GM12878 (cell line): ENCODE results near the gene ZNF181. TPM values are rescaled to one million over a fixed set of nuclear protein-coding genes. Genes with fewer than 3 reads are reported as not detected.

Experiments used
- CBX5 ChIP-seq: sonication (generic); IDR thresholded peaks from 2 replicates; pipeline ENCODE4 v1.6.1; 2016; ENCODE audit warnings: low read depth, moderate library complexity, mild to moderate bottlenecking, inconsistent platforms
- CHD1 ChIP-seq: IDR thresholded peaks from 2 replicates; pipeline ENCODE4 v1.6.1; 2012; ENCODE audit warnings: low read depth, low read length, improper control_type of control experiment
- CHD2 ChIP-seq: IDR thresholded peaks from 2 replicates; pipeline ENCODE4 v1.6.1; 2011; ENCODE audit warnings: low read depth, low read length, improper control_type of control experiment, borderline replicate concordance
- CREB1 ChIP-seq: IDR thresholded peaks from 2 replicates; pipeline ENCODE4 v1.6.1; 2012; ENCODE audit warnings: low read depth, mild to moderate bottlenecking, inconsistent platforms
- CREM ChIP-seq: IDR thresholded peaks from 2 replicates; pipeline ENCODE4 v1.6.1; 2014; ENCODE audit warnings: antibody characterized with exemption, low read depth
- GATAD2B ChIP-seq: fragments of 450-650 bp; conservative IDR thresholded peaks from 2 replicates; pipeline ENCODE4 v1.6.1; 2017; ENCODE audit warnings: low read depth, mild to moderate bottlenecking, moderate library complexity
- JUND ChIP-seq: IDR thresholded peaks from 2 replicates; pipeline ENCODE4 v1.6.1; 2012; ENCODE audit warnings: low read depth, mild to moderate bottlenecking, low read length, improper control_type of control experiment, moderate library complexity
- NBN ChIP-seq: fragments of 450-650 bp; IDR thresholded peaks from 2 replicates; pipeline ENCODE4 v1.6.1; 2016
- PML ChIP-seq: IDR thresholded peaks from 2 replicates; pipeline ENCODE4 v1.6.1; 2012; ENCODE audit warnings: low read length, inconsistent platforms
- SMC3 ChIP-seq: IDR thresholded peaks from 2 replicates; pipeline ENCODE4 v1.6.1; 2011; ENCODE audit warnings: low read length, improper control_type of control experiment, borderline replicate concordance
- SREBF2 ChIP-seq: IDR thresholded peaks from 2 replicates; pipeline ENCODE4 v1.6.1; 2012; ENCODE audit warnings: mild to moderate bottlenecking, low read length
- ZNF592 ChIP-seq: fragments of 450-650 bp; IDR thresholded peaks from 2 replicates; pipeline ENCODE4 v1.6.1; 2017; ENCODE audit warnings: mild to moderate bottlenecking, moderate library complexity
- polyA plus RNA-seq, 11 experiments: library from polyadenylated mRNA; depleted of rRNA in 4 of 11; unstranded in 6 of 11; stranded (reverse) in 5 of 11; fragments of >200 nt; fragmentation: Nextera tagmentation in 4 of 11; fragmentation: Illumina TruSeq in 1 of 11; extraction: Ambion mirVana in 4 of 11; extraction: Trizol in 1 of 11; gene quantifications; 1 replicate in 1 of 11; 2 replicates in 10 of 11; pipeline versions ENCODE4 v1.2.1 to v1.2.3, GENCODE V29; 2011 to 2016; ENCODE audit warnings: inconsistent platforms in 2 of 11, missing spikeins in 2 of 11, low read depth in 1 of 11
- total RNA-seq, 4 experiments: library from RNA; depleted of rRNA in 3 of 4; stranded (reverse); fragments of >200 nt in 3 of 4; fragmentation: Illumina TruSeq in 1 of 4; extraction: Trizol in 1 of 4; gene quantifications; 2 replicates each; pipeline versions ENCODE4 v1.2.1 to v1.2.3, GENCODE V29; 2013 to 2021
- TF ChIP-seq, protein P1 (sequence below): fragments of 450-650 bp; IDR thresholded peaks from 2 replicates; pipeline ENCODE4 v1.6.1; 2016; ENCODE audit warnings: mild to moderate bottlenecking, moderate library complexity, borderline replicate concordance
- TF ChIP-seq, protein P2 (sequence below): fragments of 450-650 bp; IDR thresholded peaks from 2 replicates; pipeline ENCODE4 v1.6.1; 2017; ENCODE audit warnings: mild to moderate bottlenecking, moderate library complexity
- TF ChIP-seq, protein P3 (sequence below): IDR thresholded peaks from 2 replicates; pipeline ENCODE4 v1.6.1; 2012; ENCODE audit warnings: low read depth, low read length, improper control_type of control experiment

ZNF181 gene
- total and polyA plus RNA-seq, 10 of the 15 experiments (the other 5 are each of a cell fraction or from before 2014, with no cell fraction given) = 2.1 to 10.3 (median 8.1) TPM

- TF ChIP-seq SMC3 (no peak), PML (no peak), JUND (no peak), SREBF2 (0 out of 2 replicates have a peak, but pooled peaks have one; percentile 29), CREB1 (peak; percentile 84), CBX5 (0 out of 2 replicates have a peak, but pooled peaks have one; percentile 46), NBN (peak; percentile 54; the same call in 1 of the 2 replicates), CHD1 (no peak), ZNF592 (no peak), CREM (peak; percentile 87), GATAD2B (peak; percentile 58), CHD2 (peak; percentile 89)
- TF ChIP-seq, protein P1, sequence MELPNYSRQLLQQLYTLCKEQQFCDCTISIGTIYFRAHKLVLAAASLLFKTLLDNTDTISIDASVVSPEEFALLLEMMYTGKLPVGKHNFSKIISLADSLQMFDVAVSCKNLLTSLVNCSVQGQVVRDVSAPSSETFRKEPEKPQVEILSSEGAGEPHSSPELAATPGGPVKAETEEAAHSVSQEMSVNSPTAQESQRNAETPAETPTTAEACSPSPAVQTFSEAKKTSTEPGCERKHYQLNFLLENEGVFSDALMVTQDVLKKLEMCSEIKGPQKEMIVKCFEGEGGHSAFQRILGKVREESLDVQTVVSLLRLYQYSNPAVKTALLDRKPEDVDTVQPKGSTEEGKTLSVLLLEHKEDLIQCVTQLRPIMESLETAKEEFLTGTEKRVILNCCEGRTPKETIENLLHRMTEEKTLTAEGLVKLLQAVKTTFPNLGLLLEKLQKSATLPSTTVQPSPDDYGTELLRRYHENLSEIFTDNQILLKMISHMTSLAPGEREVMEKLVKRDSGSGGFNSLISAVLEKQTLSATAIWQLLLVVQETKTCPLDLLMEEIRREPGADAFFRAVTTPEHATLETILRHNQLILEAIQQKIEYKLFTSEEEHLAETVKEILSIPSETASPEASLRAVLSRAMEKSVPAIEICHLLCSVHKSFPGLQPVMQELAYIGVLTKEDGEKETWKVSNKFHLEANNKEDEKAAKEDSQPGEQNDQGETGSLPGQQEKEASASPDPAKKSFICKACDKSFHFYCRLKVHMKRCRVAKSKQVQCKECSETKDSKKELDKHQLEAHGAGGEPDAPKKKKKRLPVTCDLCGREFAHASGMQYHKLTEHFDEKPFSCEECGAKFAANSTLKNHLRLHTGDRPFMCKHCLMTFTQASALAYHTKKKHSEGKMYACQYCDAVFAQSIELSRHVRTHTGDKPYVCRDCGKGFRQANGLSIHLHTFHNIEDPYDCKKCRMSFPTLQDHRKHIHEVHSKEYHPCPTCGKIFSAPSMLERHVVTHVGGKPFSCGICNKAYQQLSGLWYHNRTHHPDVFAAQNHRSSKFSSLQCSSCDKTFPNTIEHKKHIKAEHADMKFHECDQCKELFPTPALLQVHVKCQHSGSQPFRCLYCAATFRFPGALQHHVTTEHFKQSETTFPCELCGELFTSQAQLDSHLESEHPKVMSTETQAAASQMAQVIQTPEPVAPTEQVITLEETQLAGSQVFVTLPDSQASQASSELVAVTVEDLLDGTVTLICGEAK = peak; percentile 94
- TF ChIP-seq, protein P2, sequence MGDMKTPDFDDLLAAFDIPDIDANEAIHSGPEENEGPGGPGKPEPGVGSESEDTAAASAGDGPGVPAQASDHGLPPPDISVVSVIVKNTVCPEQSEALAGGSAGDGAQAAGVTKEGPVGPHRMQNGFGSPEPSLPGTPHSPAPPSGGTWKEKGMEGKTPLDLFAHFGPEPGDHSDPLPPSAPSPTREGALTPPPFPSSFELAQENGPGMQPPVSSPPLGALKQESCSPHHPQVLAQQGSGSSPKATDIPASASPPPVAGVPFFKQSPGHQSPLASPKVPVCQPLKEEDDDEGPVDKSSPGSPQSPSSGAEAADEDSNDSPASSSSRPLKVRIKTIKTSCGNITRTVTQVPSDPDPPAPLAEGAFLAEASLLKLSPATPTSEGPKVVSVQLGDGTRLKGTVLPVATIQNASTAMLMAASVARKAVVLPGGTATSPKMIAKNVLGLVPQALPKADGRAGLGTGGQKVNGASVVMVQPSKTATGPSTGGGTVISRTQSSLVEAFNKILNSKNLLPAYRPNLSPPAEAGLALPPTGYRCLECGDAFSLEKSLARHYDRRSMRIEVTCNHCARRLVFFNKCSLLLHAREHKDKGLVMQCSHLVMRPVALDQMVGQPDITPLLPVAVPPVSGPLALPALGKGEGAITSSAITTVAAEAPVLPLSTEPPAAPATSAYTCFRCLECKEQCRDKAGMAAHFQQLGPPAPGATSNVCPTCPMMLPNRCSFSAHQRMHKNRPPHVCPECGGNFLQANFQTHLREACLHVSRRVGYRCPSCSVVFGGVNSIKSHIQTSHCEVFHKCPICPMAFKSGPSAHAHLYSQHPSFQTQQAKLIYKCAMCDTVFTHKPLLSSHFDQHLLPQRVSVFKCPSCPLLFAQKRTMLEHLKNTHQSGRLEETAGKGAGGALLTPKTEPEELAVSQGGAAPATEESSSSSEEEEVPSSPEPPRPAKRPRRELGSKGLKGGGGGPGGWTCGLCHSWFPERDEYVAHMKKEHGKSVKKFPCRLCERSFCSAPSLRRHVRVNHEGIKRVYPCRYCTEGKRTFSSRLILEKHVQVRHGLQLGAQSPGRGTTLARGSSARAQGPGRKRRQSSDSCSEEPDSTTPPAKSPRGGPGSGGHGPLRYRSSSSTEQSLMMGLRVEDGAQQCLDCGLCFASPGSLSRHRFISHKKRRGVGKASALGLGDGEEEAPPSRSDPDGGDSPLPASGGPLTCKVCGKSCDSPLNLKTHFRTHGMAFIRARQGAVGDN = no peak
- TF ChIP-seq, protein P3, sequence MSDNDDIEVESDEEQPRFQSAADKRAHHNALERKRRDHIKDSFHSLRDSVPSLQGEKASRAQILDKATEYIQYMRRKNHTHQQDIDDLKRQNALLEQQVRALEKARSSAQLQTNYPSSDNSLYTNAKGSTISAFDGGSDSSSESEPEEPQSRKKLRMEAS = 0 out of 2 replicates have a peak, but pooled peaks have one; percentile 18
These were observed 38.9 kb downstream of the ZNF181 start, which contains the start of gene ZNF599 (continued) for GRCh38 chr19:34772697-34773554.
